ENCODE data around the gene INPP5F. TPM values are rescaled to one million over a fixed set of nuclear protein-coding genes. Genes with fewer than 3 reads are reported as not detected.

Gene INPP5F
- polyA plus RNA-seq, 1 of the 3 experiments (the other 2 are of a cell fraction) = 7.8 TPM

DNA sequence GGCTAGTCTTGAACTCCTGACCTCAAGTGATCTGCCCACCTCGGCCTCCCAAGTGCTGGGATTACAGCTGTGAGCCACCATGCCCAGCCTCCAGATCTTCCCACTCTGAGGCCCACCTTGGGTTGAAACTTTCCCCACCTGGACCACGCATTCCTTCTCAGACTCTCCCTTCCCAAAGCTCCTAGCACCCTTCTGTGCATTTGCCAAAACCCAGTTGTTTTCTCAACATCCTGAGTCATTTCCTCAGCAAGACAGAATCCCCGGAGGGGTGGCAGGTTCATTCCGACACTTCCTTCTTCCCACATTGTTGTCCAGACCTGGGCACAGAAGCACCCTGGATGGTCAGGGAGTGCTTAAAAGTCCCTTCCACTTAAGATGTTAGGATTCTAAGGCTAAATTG lies 45.8 kb upstream of the INPP5F start:
- Histone ChIP-seq H3K9ac (peak overlapping the region; percentile 35; the same call in 1 of the 2 replicates), H3K27ac (ENCODE audit: low read depth in 2 of 2, low read length in 1 of 2) (peak overlapping the region; percentile 39 to 74; a peak in 3 of 4 replicates), H3K4me2 (peak overlapping the region; percentile 49; the same call in 1 of the 2 replicates), H3K9me2 (no peaks in the 10 kb centered on the region), H3K4me3 (ENCODE audit: low read depth in 2 of 2, low read length in 1 of 2) (no peak overlapping the region), H3K79me2 (ENCODE audit: insufficient read depth) (peaks cover 17% of the 10 kb centered on the region; the same call in 1 of the 2 replicates), H3F3A (replicated peaks; ENCODE audit: insufficient read depth) (peaks cover 35% of the 10 kb centered on the region), H3K4me1 (ENCODE audit: control insufficient read depth in 1 of 2, insufficient read depth in 2 of 2, low read depth in 1 of 2, low read length in 1 of 2) (peaks cover 10 to 30% of the 10 kb centered on the region in 2 experiments; a peak in 2 of 4 replicates), H2AFZ (ENCODE audit: low read depth) (no peak overlapping the region), H3K27me3 (ENCODE audit: insufficient read depth) (no peaks in the 10 kb centered on the region), H3K36me3 (replicated peaks in 1 of 2; ENCODE audit: control insufficient read depth in 1 of 2, insufficient read depth in 2 of 2, low read length in 1 of 2) (peaks cover 9 to 24% of the 10 kb centered on the region in 2 experiments), H3K9me3 (no peaks in the 10 kb centered on the region), H4K20me1 (ENCODE audit: insufficient read depth) (no peaks in the 10 kb centered on the region)
- 31% methylated on average over 4 of the region's 4 CpGs for WGBS (ENCODE audit: low lambda C conversion rate)
- CTCF ChIA-PET = interaction anchor here (0.6 to 1.2 kb wide), 3 partner anchors 23 to 180 kb away, joined by 3 to 4 read pairs (median 3); no protein-coding TSS in a partner anchor
- TF ChIP-seq TCF12 (IDR thresholded peaks at IDR 0.05) (peak; percentile 59), FOSL2 (IDR thresholded peaks at IDR 0.05; ENCODE audit: borderline replicate concordance, low read depth) (peak; percentile 56; the same call in 1 of the 2 replicates), RXRA (IDR thresholded peaks at IDR 0.05; ENCODE audit: borderline replicate concordance, low read depth) (peak; percentile 59; the same call in 1 of the 2 replicates), MXI1 (IDR thresholded peaks at IDR 0.05; ENCODE audit: low read depth, low read length) (no peak), SIN3A (IDR thresholded peaks at IDR 0.05; ENCODE audit: borderline replicate concordance, low read depth, low read length) (0 out of 2 replicates have a peak, but pooled peaks have one; percentile 46), JUND (IDR thresholded peaks at IDR 0.05) (peak; percentile 55), NFIC (IDR thresholded peaks at IDR 0.05; ENCODE audit: borderline replicate concordance) (peak; percentile 67)
- TF ChIP-seq, protein P1, sequence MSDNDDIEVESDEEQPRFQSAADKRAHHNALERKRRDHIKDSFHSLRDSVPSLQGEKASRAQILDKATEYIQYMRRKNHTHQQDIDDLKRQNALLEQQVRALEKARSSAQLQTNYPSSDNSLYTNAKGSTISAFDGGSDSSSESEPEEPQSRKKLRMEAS (IDR thresholded peaks at IDR 0.05; ENCODE audit: low read depth) = 0 out of 2 replicates have a peak, but pooled peaks have one; percentile 31
- TF ChIP-seq, protein P2, sequence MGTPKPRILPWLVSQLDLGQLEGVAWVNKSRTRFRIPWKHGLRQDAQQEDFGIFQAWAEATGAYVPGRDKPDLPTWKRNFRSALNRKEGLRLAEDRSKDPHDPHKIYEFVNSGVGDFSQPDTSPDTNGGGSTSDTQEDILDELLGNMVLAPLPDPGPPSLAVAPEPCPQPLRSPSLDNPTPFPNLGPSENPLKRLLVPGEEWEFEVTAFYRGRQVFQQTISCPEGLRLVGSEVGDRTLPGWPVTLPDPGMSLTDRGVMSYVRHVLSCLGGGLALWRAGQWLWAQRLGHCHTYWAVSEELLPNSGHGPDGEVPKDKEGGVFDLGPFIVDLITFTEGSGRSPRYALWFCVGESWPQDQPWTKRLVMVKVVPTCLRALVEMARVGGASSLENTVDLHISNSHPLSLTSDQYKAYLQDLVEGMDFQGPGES (IDR thresholded peaks at IDR 0.05; ENCODE audit: low read depth, low read length) = no peak
- no peak for DNase-seq
- POLR2A ChIA-PET = no interaction called here

DNA sequence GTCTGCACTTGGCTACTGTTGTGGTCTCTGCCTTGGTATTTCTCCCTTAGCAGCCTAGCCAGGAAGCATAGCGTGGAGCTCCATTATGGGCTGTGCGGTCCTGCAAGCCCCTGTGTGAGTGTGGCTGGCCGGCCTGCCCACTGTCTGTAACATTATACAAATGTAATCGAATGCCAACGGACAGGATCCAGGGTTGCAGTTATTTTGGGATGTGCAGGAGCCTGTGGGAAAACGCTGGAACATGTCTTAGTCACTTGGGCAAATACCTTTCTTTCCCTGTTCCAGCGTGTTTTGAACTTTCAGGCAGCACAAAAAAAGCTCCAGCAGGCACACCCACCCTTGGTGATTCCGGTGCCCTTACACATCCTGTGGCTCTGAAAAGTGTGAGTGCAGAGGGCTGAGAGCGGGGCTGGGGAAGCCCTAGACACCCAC lies 45.2 kb upstream of the INPP5F start:
- H3K9ac ChIP-seq = peak overlapping the region; percentile 35; the same call in 1 of the 2 replicates
- peaks cover 9 to 24% of the 10 kb centered on the region in 2 experiments for H3K36me3 ChIP-seq (replicated peaks in 1 of 2; ENCODE audit: control insufficient read depth in 1 of 2, insufficient read depth in 2 of 2, low read length in 1 of 2)
- H3K79me2 ChIP-seq (ENCODE audit: insufficient read depth) = peaks cover 14% of the 10 kb centered on the region; the same call in 1 of the 2 replicates
- no peaks in the 10 kb centered on the region for H3K9me2 ChIP-seq
- H3K27ac ChIP-seq (ENCODE audit: low read depth in 2 of 2, low read length in 1 of 2) = peak overlapping the region; percentile 39 to 74; a peak in 3 of 4 replicates
- no peak for DNase-seq
- no peak overlapping the region for H3K4me3 ChIP-seq (ENCODE audit: low read depth in 2 of 2, low read length in 1 of 2)
- H4K20me1 ChIP-seq (ENCODE audit: insufficient read depth) = no peaks in the 10 kb centered on the region
- CTCF ChIA-PET = interaction anchor here (1.1 to 2.4 kb wide), 2 partner anchors 25 to 179 kb away, joined by 3 to 9 read pairs; no protein-coding TSS in a partner anchor
- no peaks in the 10 kb centered on the region for H3K9me3 ChIP-seq
- H2AFZ ChIP-seq (ENCODE audit: low read depth) = 0 out of 2 replicates have a peak overlapping the region, but pooled peaks have one; percentile 14
- TF ChIP-seq MXI1 (IDR thresholded peaks at IDR 0.05; ENCODE audit: low read depth, low read length) (no peak), MEF2A (IDR thresholded peaks at IDR 0.05; ENCODE audit: borderline replicate concordance, low read depth) (peak; percentile 17; the same call in 1 of the 2 replicates), FOXM1 (IDR thresholded peaks at IDR 0.05; ENCODE audit: low read depth) (no peak), FOSL2 (IDR thresholded peaks at IDR 0.05; ENCODE audit: borderline replicate concordance, low read depth) (peak; percentile 4; the same call in 1 of the 2 replicates)
- TF ChIP-seq, protein P3, sequence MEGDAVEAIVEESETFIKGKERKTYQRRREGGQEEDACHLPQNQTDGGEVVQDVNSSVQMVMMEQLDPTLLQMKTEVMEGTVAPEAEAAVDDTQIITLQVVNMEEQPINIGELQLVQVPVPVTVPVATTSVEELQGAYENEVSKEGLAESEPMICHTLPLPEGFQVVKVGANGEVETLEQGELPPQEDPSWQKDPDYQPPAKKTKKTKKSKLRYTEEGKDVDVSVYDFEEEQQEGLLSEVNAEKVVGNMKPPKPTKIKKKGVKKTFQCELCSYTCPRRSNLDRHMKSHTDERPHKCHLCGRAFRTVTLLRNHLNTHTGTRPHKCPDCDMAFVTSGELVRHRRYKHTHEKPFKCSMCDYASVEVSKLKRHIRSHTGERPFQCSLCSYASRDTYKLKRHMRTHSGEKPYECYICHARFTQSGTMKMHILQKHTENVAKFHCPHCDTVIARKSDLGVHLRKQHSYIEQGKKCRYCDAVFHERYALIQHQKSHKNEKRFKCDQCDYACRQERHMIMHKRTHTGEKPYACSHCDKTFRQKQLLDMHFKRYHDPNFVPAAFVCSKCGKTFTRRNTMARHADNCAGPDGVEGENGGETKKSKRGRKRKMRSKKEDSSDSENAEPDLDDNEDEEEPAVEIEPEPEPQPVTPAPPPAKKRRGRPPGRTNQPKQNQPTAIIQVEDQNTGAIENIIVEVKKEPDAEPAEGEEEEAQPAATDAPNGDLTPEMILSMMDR (IDR thresholded peaks at IDR 0.05) = no peak
- 43% methylated on average over 9 of the region's 9 CpGs for WGBS (ENCODE audit: low lambda C conversion rate)
- H3K4me1 ChIP-seq (ENCODE audit: control insufficient read depth in 1 of 2, insufficient read depth in 2 of 2, low read depth in 1 of 2, low read length in 1 of 2) = peaks cover 10 to 26% of the 10 kb centered on the region in 2 experiments; a peak in 2 of 4 replicates
- POLR2A ChIA-PET = no interaction called here
- H3F3A ChIP-seq (replicated peaks; ENCODE audit: insufficient read depth) = peaks cover 35% of the 10 kb centered on the region
- no peaks in the 10 kb centered on the region for H3K27me3 ChIP-seq (ENCODE audit: insufficient read depth)
- H3K4me2 ChIP-seq = peak overlapping the region; percentile 49; the same call in 1 of the 2 replicates

Measured in SK-N-SH (cell line).